Endothelial cell of umbilical vein (primary cell): ENCODE measurements around the gene SFXN3. TPM values are rescaled to one million over a fixed set of nuclear protein-coding genes. Genes with fewer than 3 reads are reported as not detected.

Experiments used
- BruUV-seq: library from RNA; stranded (reverse); fragments of 400-500 nt; replicated peaks from 2 replicates; lab custom pipeline; 2021; lab: Mats Ljungman, UMichigan
- CTCF ChIA-PET: fragments of 300-600, 350-600 bp; sonication (Branson Sonifier 250); formaldehyde crosslinking; loops from one replicate; lab custom pipeline; 2021; ENCODE audit warnings: antibody characterized with exemption, inconsistent platforms; lab: Charles Lee
- POLR2A ChIA-PET: fragments of 300-600, 350-600 bp; sonication (Branson Sonifier 250); formaldehyde crosslinking; loops from one replicate; lab custom pipeline; 2021; ENCODE audit warnings: antibody characterized with exemption, inconsistent platforms; lab: Charles Lee
- DNase-seq: peaks from one replicate; pipeline ENCODE4 v3.0.0-alpha.2; 2011; ENCODE audit warnings: low read depth, low spot score
- FAIRE-seq: peaks from 2 replicates; lab custom pipeline; 2011; peaks lifted over from hg19 to GRCh38; lab: Jason Lieb, UNC
- H2AFZ ChIP-seq: 2 replicates; pipeline ENCODE4 v1.6.0; 2012; ENCODE audit warnings: low read depth, low read length, control low read depth, inconsistent platforms
- H3K27ac ChIP-seq: 2 replicates; pipeline ENCODE4 v1.5.1; 2011; ENCODE audit warnings: low read depth, mild to moderate bottlenecking, control low read depth, low read length, moderate library complexity; ENCODE audit not compliant: insufficient read depth
- H3K27me3 ChIP-seq, 2 experiments: 2 replicates each; pipeline versions ENCODE4 v1.6.0 to v1.6.1; 2011; ENCODE audit warnings: low read length in 2 of 2, mixed read lengths in 1 of 2; ENCODE audit not compliant: control insufficient read depth in 2 of 2, insufficient read depth in 2 of 2
- H3K36me3 ChIP-seq, 2 experiments: 2 replicates in 1 of 2; 3 replicates in 1 of 2; pipeline ENCODE4 v1.5.1; 2011; ENCODE audit warnings: low read length in 2 of 2, mild to moderate bottlenecking in 1 of 2, moderate library complexity in 1 of 2; ENCODE audit not compliant: control insufficient read depth in 2 of 2, insufficient read depth in 2 of 2; ENCODE audit errors: extremely low read depth in 1 of 2
- H3K4me1 ChIP-seq: 3 replicates; pipeline ENCODE4 v1.5.1; 2011; ENCODE audit warnings: mild to moderate bottlenecking, low read length; ENCODE audit not compliant: control insufficient read depth, insufficient read depth; ENCODE audit errors: extremely low read depth
- H3K4me2 ChIP-seq: 2 replicates; pipeline ENCODE4 v1.6.1; 2011; ENCODE audit warnings: low read length, control low read depth, mixed read lengths; ENCODE audit not compliant: insufficient read depth
- H3K4me3 ChIP-seq, 3 experiments: fragments of 200-600 bp in 1 of 3; sonication (generic), shearing (Covaris generic) in 1 of 3; replicated peaks in 1 of 3; 2 replicates each; pipeline ENCODE4 v1.5.1; 2011 to 2016; ENCODE audit warnings: control low read depth in 3 of 3, low read length in 3 of 3, mild to moderate bottlenecking in 2 of 3, inconsistent platforms in 1 of 3, low read depth in 1 of 3, moderate library complexity in 1 of 3; ENCODE audit not compliant: insufficient read depth in 1 of 3
- H3K79me2 ChIP-seq: 2 replicates; pipeline ENCODE4 v1.6.0; 2012; ENCODE audit warnings: low read length, inconsistent platforms; ENCODE audit not compliant: control insufficient read depth, insufficient read depth
- H3K9ac ChIP-seq: replicated peaks from 2 replicates; pipeline ENCODE3; 2011; ENCODE audit warnings: low read length, control low read depth; ENCODE audit not compliant: insufficient read depth; ENCODE audit errors: extremely low read depth
- H3K9me1 ChIP-seq: replicated peaks from 3 replicates; pipeline ENCODE4 v1.6.0; 2011; ENCODE audit warnings: mild to moderate bottlenecking, low read length; ENCODE audit not compliant: control insufficient read depth, insufficient read depth; ENCODE audit errors: extremely low read depth
- H3K9me3 ChIP-seq: replicated peaks from 2 replicates; pipeline ENCODE4 v1.5.1; 2012; ENCODE audit warnings: low read length, inconsistent platforms; ENCODE audit not compliant: control insufficient read depth, insufficient read depth
- H4K20me1 ChIP-seq: replicated peaks from 2 replicates; pipeline ENCODE3; 2011; ENCODE audit warnings: mild to moderate bottlenecking, low read length; ENCODE audit not compliant: control insufficient read depth, insufficient read depth; ENCODE audit errors: extremely low read depth
- EZH2 ChIP-seq: IDR thresholded peaks from 2 replicates; pipeline ENCODE4 v1.6.1; 2012; ENCODE audit warnings: borderline replicate concordance, low read depth, mild to moderate bottlenecking, moderate library complexity, low read length, inconsistent platforms; ENCODE audit not compliant: severe bottlenecking
- FOS ChIP-seq: IDR thresholded peaks from 2 replicates; pipeline ENCODE4 v1.6.1; 2011; ENCODE audit warnings: mild to moderate bottlenecking, low read length, moderate library complexity, borderline replicate concordance; ENCODE audit not compliant: insufficient read depth
- GATA2 ChIP-seq: IDR thresholded peaks from 2 replicates; pipeline ENCODE4 v1.7.0; 2011; ENCODE audit warnings: low read depth, mild to moderate bottlenecking, moderate library complexity, mixed read lengths, low read length; ENCODE audit not compliant: insufficient read length, insufficient read depth
- JUN ChIP-seq: IDR thresholded peaks from 2 replicates; pipeline ENCODE4 v1.6.1; 2011; ENCODE audit warnings: borderline replicate concordance, low read depth; ENCODE audit not compliant: insufficient read length, insufficient read depth
- MYC ChIP-seq: IDR thresholded peaks from one replicate; pipeline ENCODE4 v1.6.1; 2011; ENCODE audit warnings: mild to moderate bottlenecking, low read depth, low read length
- POLR2A ChIP-seq: IDR thresholded peaks from 2 replicates; pipeline ENCODE4 v1.6.1; 2012; ENCODE audit warnings: low read depth, mild to moderate bottlenecking, control low read depth, low read length
- POLR2AphosphoS5 ChIP-seq: IDR thresholded peaks from 2 replicates; pipeline ENCODE4 v1.6.1; 2012; ENCODE audit warnings: low read depth, mild to moderate bottlenecking, control low read depth, low read length, moderate library complexity; ENCODE audit not compliant: insufficient read depth
- dilution Hi-C: fragments of 300-500 bp; cut with MboI; formaldehyde crosslinking; loops from one replicate; pipeline ENCODE4 v1.15.0; 2019; ENCODE audit warnings: low sequenced_read_pairs; ENCODE audit not compliant: extremely low pct_ligation_motif_present
- intact Hi-C: fragments of 100-400 bp; cut with micrococcal nuclease; formaldehyde crosslinking; loops from one replicate; pipeline ENCODE4 v1.10.0; 2022
- polyA plus RNA-seq, 4 experiments: library from polyadenylated mRNA; depleted of rRNA in 3 of 4; stranded (reverse) in 3 of 4; unstranded in 1 of 4; fragments of >200 nt; gene quantifications; 2 replicates each; pipeline versions ENCODE4 v1.2.1 to v1.2.3, GENCODE V29; 2011 to 2012; ENCODE audit warnings: missing spikeins in 1 of 4
- total RNA-seq: library from RNA; stranded (reverse); gene quantifications from 2 replicates; pipeline ENCODE4 v1.2.3, GENCODE V29; 2021
- TF ChIP-seq, protein P1 (sequence below): IDR thresholded peaks from 2 replicates; pipeline ENCODE4 v1.6.1; 2011; ENCODE audit not compliant: insufficient read depth, insufficient read length
- TF ChIP-seq, protein P2 (sequence below), 2 donors: IDR thresholded peaks; 1 replicate in 1 of 2; 2 replicates in 1 of 2; pipeline ENCODE4 v1.5.1; 2011; ENCODE audit warnings: low read length in 2 of 2, mild to moderate bottlenecking in 2 of 2, moderate library complexity in 2 of 2, control low read depth in 1 of 2, inconsistent platforms in 1 of 2, low read depth in 1 of 2; ENCODE audit not compliant: insufficient read depth in 1 of 2; ENCODE audit errors: extremely low read depth in 1 of 2

The SFXN3 gene
- total and polyA plus RNA-seq, 2 donors (not counting 3 experiments of a cell fraction or from before 2014, with no cell fraction given): 83.1 to 117 TPM

DNA sequence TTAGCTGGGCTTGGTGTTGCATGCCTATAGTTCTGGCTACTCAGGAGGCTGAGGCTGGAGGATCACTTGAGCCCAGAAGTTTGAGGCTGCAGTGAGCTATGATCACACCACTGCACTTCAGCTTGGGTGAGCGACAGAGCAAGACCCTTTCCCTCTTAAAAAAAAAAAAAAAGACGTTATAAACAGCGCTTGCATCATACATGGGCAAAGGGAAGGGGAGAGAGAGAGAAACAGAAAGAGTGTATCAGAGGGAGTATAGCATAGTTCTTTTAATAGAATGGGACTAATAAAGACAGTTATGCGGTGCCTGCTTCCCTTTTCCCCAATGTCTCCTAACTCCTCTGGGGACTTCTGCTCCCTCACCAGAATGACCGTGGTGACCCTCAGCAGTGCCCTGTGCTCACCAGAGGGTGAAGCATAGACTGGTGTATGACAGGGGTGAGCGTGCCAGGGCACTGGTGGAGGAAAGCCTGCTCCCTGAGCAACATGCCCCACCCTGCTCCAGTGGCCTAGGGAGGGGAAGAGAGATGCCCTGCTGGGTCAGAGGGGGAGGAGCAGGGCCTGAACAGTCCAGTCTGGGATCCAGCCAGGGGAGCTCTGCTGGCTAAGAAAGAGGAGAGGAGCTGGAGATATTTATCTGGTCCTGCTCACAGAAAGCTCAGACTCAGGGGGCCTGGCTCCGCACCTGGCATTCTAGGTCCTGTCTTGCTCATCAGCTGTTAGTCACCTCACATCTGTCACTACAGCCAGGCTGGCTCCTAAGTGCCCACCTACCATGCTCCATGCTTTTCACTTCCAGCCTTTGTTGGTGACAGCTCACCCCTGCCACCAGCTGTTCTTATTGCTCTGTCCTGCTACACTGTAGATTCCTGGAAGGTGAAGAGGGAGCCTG lies 2.3 kb upstream of the SFXN3 start:
- ChIA-PET POLR2A (no interaction called here), CTCF (interaction anchor here (1.2 to 6.3 kb wide), 7 partner anchors 11 to 113 kb away, joined by 3 to 74 read pairs (median 12); partner anchors contain the start of gene LZTS2)
- H3K9me3 ChIP-seq: no peaks in the 10 kb centered on the region
- H3K36me3 ChIP-seq: no peaks in the 10 kb centered on the region
- TF ChIP-seq JUN (no peak), POLR2AphosphoS5 (no peak), POLR2A (no peak), MYC (no peak), GATA2 (no peak), FOS (no peak), EZH2 (no peak)
- TF ChIP-seq, protein P1, sequence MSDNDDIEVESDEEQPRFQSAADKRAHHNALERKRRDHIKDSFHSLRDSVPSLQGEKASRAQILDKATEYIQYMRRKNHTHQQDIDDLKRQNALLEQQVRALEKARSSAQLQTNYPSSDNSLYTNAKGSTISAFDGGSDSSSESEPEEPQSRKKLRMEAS: no peak
- TF ChIP-seq, protein P2, sequence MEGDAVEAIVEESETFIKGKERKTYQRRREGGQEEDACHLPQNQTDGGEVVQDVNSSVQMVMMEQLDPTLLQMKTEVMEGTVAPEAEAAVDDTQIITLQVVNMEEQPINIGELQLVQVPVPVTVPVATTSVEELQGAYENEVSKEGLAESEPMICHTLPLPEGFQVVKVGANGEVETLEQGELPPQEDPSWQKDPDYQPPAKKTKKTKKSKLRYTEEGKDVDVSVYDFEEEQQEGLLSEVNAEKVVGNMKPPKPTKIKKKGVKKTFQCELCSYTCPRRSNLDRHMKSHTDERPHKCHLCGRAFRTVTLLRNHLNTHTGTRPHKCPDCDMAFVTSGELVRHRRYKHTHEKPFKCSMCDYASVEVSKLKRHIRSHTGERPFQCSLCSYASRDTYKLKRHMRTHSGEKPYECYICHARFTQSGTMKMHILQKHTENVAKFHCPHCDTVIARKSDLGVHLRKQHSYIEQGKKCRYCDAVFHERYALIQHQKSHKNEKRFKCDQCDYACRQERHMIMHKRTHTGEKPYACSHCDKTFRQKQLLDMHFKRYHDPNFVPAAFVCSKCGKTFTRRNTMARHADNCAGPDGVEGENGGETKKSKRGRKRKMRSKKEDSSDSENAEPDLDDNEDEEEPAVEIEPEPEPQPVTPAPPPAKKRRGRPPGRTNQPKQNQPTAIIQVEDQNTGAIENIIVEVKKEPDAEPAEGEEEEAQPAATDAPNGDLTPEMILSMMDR (IDR thresholded peaks at IDR 0.05; ENCODE audit: extremely low read depth in 1 of 2, insufficient read depth in 1 of 2, low read depth in 1 of 2, low read length in 2 of 2): no peak
- no peak overlapping the region for H3K27ac ChIP-seq
- peaks cover 6% of the 10 kb centered on the region for H3K79me2 ChIP-seq
- dilution Hi-C loops (no loop called here), intact Hi-C loops (no loop called here)
- no peak for FAIRE-seq
- H3K27me3 ChIP-seq: peaks cover 0 to 9% of the 10 kb centered on the region in 2 experiments
- H3K4me1 ChIP-seq: peaks cover 16% of the 10 kb centered on the region
- DNase-seq: no peak
- BruUV-seq: no TSS peak
- H3K4me3 ChIP-seq: no peak overlapping the region
- H4K20me1 ChIP-seq: no peaks in the 10 kb centered on the region
- no peak overlapping the region for H3K4me2 ChIP-seq
- no peak overlapping the region for H3K9ac ChIP-seq
- no peaks in the 10 kb centered on the region for H3K9me1 ChIP-seq
- no peak overlapping the region for H2AFZ ChIP-seq
